Uterus (tissue), 4 donors: Measurements from ENCODE around the gene PRKCG. TPM values are rescaled to one million over a fixed set of nuclear protein-coding genes. Genes with fewer than 3 reads are reported as not detected.

ENCODE experiments used
- DNase-seq, 2 donors: peaks; one replicate each; pipeline ENCODE4 v3.0.0-alpha.2; 2019 to 2020
- H3K27ac ChIP-seq, 2 donors: fragments of 200-600 bp; sonication (generic); 1 replicate in 1 of 2; 2 replicates in 1 of 2; pipeline ENCODE4 v1.5.1; 2016 to 2018
- H3K27me3 ChIP-seq, 2 donors: fragments of 200-600 bp; sonication (generic); one replicate each; pipeline ENCODE4 v1.5.1; 2018 to 2019; ENCODE audit warnings: control low read depth in 1 of 2
- H3K36me3 ChIP-seq, 2 donors: fragments of 200-600 bp; sonication (generic); one replicate each; pipeline ENCODE4 v1.5.1; 2019; ENCODE audit warnings: control low read depth in 1 of 2
- H3K4me1 ChIP-seq, 2 donors: fragments of 200-600 bp; sonication (generic); one replicate each; pipeline ENCODE4 v1.5.1; 2018 to 2019; ENCODE audit warnings: control low read depth in 1 of 2
- H3K4me3 ChIP-seq, 2 donors: fragments of 200-600 bp; sonication (generic); 1 replicate in 1 of 2; 2 replicates in 1 of 2; pipeline ENCODE4 v1.5.1; 2018 to 2019; ENCODE audit warnings: mild to moderate bottlenecking in 1 of 2
- H3K9me3 ChIP-seq, 2 donors: fragments of 200-600 bp; sonication (generic); one replicate each; pipeline ENCODE4 v1.5.1; 2019; ENCODE audit warnings: control low read depth in 1 of 2
- POLR2A ChIP-seq, 2 donors: fragments of 450-650 bp; IDR thresholded peaks; one replicate each; pipeline ENCODE4 v1.6.1; 2016; ENCODE audit warnings: antibody characterized with exemption in 2 of 2, mild to moderate bottlenecking in 1 of 2, moderate library complexity in 1 of 2
- intact Hi-C: fragments of 100-400 bp; cut with DNase I; formaldehyde crosslinking; loops from one replicate; pipeline ENCODE4 v1.15.1; 2023; ENCODE audit warnings: low total_unique reads
- total RNA-seq, 4 donors: library from RNA; depleted of rRNA in 3 of 4; stranded (reverse); fragments of >200 nt in 3 of 4; gene quantifications; one replicate each; pipeline versions ENCODE4 v1.1.0 to v1.2.4, GENCODE V29; 2014 to 2023
- TF ChIP-seq, protein P1 (sequence below), 4 experiments: fragments of 200-600 bp in 2 of 4; fragments of 450-650 bp in 2 of 4; sonication (generic) in 2 of 4; IDR thresholded peaks; one replicate each; pipeline ENCODE4 v1.5.1; 2016 to 2019; ENCODE audit warnings: antibody characterized with exemption in 4 of 4, mild to moderate bottlenecking in 2 of 4, moderate library complexity in 1 of 4
- donor health status: DM: yes; HTN: yes; CAD: no.

The PRKCG gene
- total RNA-seq, 4 donors from 2014 or later = 0.69 TPM; not detected in 3

DNA sequence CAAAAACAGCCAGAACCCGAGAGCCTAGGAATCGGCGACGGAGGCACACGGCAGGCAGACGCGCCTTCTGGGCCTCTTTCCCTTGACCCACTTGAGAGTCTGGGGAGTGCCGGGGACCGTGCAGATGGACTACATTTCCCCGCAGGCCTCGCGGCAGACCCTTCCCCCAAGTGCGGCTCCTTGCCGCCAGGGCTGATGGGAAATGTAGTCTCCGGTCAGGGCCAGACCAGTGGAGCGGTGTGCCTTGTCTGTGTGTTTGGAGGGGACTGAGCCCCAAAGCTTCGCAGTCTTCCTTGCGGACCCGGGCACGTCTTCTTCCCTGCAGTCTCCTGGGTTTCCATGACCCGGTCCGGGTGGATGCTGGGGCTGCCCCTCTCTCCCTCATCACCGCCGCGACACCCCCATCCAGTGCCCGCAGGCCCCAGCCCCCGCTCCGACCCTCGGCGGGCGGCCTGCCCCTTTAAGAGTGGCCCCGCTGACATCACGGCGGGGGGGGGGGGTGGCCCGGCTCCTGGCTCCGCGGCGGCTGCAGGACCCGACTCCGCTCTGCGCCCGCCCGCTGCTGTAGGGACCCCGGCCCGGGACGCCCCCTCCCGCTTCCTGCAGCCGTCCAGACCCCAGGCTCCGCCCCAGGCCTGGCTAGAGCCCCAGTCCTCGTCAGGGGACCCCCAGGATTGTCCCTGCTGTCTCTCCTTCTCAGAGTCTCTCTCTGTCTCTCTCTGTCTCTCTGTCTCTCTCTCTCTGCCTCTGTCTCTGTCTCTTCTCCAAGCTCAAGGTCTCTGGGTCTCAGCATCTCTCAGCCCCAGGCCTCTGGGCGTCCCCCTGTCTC is 26.3 kb downstream of the PRKCG start:
- H3K4me1 ChIP-seq = peaks cover 0 to 5% of the 10 kb centered on the region in 2 donors
- intact Hi-C loops = no loop called here
- H3K9me3 ChIP-seq = no peaks in the 10 kb centered on the region
- peak in 1 of 2 donors; percentile 26 for DNase-seq
- TF ChIP-seq, protein P1, sequence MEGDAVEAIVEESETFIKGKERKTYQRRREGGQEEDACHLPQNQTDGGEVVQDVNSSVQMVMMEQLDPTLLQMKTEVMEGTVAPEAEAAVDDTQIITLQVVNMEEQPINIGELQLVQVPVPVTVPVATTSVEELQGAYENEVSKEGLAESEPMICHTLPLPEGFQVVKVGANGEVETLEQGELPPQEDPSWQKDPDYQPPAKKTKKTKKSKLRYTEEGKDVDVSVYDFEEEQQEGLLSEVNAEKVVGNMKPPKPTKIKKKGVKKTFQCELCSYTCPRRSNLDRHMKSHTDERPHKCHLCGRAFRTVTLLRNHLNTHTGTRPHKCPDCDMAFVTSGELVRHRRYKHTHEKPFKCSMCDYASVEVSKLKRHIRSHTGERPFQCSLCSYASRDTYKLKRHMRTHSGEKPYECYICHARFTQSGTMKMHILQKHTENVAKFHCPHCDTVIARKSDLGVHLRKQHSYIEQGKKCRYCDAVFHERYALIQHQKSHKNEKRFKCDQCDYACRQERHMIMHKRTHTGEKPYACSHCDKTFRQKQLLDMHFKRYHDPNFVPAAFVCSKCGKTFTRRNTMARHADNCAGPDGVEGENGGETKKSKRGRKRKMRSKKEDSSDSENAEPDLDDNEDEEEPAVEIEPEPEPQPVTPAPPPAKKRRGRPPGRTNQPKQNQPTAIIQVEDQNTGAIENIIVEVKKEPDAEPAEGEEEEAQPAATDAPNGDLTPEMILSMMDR (IDR thresholded peaks at IDR 0.05) = no peak
- TF ChIP-seq POLR2A (IDR thresholded peaks at IDR 0.05) = no peak
- H3K36me3 ChIP-seq = no peaks in the 10 kb centered on the region
- peaks cover 15 to 45% of the 10 kb centered on the region in 2 donors for H3K27me3 ChIP-seq
- H3K27ac ChIP-seq = no peak overlapping the region
- no peak overlapping the region for H3K4me3 ChIP-seq

DNA sequence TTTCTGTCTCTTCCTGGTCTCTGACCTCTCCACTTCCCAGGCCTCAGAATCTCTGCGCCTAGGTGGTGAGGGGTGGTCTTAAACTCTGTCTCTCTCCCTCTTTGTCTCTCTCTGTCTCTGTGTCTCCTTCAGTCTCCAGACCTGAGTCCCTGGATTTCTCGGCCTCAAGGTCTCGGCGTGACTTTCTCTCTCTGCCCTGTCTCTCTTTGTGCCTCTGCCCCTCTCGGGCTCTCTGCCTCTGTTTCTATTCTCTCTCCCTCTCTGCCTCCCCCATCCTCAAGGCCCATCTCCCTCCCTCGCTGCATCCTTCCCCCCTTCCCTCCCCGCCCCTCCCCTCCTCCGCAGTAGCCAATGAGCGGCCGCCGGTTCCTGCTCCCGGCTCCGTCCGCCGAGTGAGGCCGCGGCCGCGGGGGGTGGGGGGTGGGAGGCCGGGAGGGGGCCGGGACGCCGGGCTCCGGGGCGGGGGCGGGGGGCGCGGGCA is 27.0 kb downstream of the PRKCG start, which contains the start of gene CACNG7:
Gene CACNG7 (plus strand): TSS at position 344 of the 481 bp plus-strand sequence. CDS start 3,554 bp downstream, outside the sequence.
- Histone ChIP-seq H3K36me3 (no peaks in the 10 kb centered on the region), H3K9me3 (no peaks in the 10 kb centered on the region), H3K4me3 (no peak within 1 kb of the TSS), H3K4me1 (peaks cover 0 to 5% of the 10 kb centered on the region in 2 donors), H3K27ac (no peak within 1 kb of the TSS), H3K27me3 (peaks cover 15 to 46% of the 10 kb centered on the region in 2 donors)
- no peak for DNase-seq
- intact Hi-C loops = no loop called here
- TF ChIP-seq, protein P1 (IDR thresholded peaks at IDR 0.05) = no peak
- TF ChIP-seq POLR2A (IDR thresholded peaks at IDR 0.05) = no peak

DNA sequence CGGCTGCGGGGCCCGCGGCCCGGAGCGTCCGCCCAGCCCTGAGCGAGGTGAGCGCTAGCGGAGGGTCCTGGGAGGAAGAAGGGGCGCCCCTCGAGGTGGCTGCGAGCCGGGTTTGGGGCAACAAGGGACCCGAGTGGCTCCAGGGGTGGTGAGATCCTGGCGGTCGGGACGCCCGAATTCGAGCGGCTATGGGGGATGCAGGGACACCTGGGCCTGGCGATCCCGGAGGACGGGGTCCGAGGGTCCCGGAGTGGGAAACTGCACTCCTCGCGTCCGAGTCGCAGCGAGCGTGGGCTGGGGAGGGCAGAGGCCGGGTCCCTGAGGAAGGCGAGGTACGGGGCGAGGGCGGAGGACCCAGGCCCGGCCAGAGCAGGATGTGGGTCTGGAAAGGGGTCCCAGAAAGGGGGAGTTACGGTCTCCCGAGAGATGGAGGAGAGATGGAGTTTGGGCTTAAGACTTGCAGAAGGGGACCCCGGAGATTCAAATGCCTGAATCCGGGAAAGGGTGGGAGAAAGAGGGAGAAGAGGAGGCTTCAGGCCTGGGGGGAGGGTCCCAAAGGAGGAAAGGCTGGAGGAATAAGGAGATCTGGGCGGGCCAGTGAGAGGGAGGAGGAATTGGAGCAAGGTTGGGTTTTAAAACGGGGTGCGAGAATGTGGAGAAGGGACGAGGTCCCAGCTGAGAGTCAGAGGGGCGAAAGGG is 27.6 kb downstream of the PRKCG start:
- DNase-seq = no peak
- Histone ChIP-seq H3K4me1 (peaks cover 0 to 5% of the 10 kb centered on the region in 2 donors), H3K36me3 (no peaks in the 10 kb centered on the region), H3K9me3 (no peaks in the 10 kb centered on the region), H3K27me3 (peaks cover 15 to 46% of the 10 kb centered on the region in 2 donors), H3K4me3 (no peak overlapping the region), H3K27ac (no peak overlapping the region)
- TF ChIP-seq, protein P1 (IDR thresholded peaks at IDR 0.05) = no peak
- TF ChIP-seq POLR2A (IDR thresholded peaks at IDR 0.05) = no peak
- intact Hi-C loops = no loop called here

DNA sequence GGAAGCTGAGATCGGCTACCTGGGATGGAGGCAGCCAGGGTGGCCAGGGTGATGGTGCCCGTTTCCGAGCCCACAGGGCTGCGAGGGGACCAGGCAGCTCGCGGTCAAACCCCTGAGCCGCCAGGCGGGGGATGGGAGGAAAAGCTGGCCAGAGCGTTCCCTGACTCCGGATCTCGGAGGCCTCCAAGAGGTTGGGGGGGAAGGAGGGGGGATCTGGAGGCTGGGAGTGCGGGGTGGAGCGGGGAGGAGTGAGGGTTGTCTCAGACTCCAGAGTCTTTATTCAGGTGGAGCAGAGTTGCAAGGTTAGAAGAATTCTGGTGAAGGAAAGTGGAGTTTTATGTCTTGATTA is 28.1 kb downstream of the PRKCG start:
- no peak for DNase-seq
- intact Hi-C loops = no loop called here
- H3K4me3 ChIP-seq = no peak overlapping the region
- H3K9me3 ChIP-seq = no peaks in the 10 kb centered on the region
- peaks cover 15 to 46% of the 10 kb centered on the region in 2 donors for H3K27me3 ChIP-seq
- H3K36me3 ChIP-seq = no peaks in the 10 kb centered on the region
- H3K27ac ChIP-seq = no peak overlapping the region
- H3K4me1 ChIP-seq = peaks cover 0 to 5% of the 10 kb centered on the region in 2 donors
- no peak for TF ChIP-seq POLR2A (IDR thresholded peaks at IDR 0.05)
- TF ChIP-seq, protein P1 (IDR thresholded peaks at IDR 0.05) = no peak

DNA sequence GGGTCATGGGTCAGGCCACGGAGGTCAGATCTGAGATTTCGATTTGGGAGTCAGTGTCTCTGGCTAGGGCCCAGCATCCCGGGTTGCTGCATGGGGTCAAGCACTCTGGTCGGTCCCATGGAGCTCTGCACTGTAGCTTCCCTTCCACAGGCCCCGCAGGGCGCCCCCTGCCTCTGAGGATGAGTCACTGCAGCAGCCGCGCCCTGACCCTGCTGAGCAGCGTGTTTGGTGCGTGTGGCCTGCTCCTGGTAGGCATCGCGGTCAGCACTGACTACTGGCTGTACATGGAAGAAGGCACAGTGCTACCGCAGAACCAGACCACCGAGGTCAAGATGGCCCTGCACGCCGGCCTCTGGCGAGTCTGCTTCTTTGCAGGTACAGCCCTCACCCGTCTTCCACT is 30.7 kb downstream of the PRKCG start:
- no peaks in the 10 kb centered on the region for H3K36me3 ChIP-seq
- no peak overlapping the region for H3K27ac ChIP-seq
- H3K27me3 ChIP-seq = peaks cover 11 to 34% of the 10 kb centered on the region in 2 donors
- DNase-seq = no peak
- no peaks in the 10 kb centered on the region for H3K4me1 ChIP-seq
- no peak for TF ChIP-seq POLR2A (IDR thresholded peaks at IDR 0.05)
- TF ChIP-seq, protein P1 (IDR thresholded peaks at IDR 0.05) = no peak
- intact Hi-C loops = no loop called here
- H3K4me3 ChIP-seq = no peak overlapping the region
- H3K9me3 ChIP-seq = no peaks in the 10 kb centered on the region
